ENCODE measurements around the gene SYTL2. TPM values are rescaled to one million over a fixed set of nuclear protein-coding genes. Genes with fewer than 3 reads are reported as not detected.

The SYTL2 gene
- total RNA-seq, 6 experiments from 2014 or later = 4.2 to 14.9 (median 8.7) TPM

DNA sequence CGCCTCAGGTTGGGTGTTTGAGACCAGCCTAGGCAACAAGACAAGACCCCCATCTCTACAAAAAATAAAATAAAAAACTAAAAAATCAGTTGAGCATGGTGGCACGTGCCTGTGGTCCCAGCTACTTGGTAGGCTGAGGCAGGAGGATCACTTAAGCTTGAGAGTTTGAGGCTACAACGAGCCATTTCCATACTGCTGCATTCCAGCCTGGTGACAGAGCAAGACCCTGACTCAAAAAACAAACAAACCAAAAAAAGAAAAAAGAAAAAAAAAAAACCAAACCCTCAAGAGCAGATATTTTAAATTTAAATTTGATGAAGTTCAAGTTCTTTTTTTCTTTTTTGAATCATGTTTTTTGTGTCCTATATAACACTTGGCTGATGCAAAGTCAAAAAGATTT lies 37.1 kb upstream of the SYTL2 start:
- intact Hi-C loops (cut with DNase I) = no loop called here
- Histone ChIP-seq H3K4me3 (no peak overlapping the region), H3K36me3 (no peaks in the 10 kb centered on the region), H3K27me3 (no peaks in the 10 kb centered on the region), H3K9me3 (no peaks in the 10 kb centered on the region), H3K27ac (no peak overlapping the region), H3K4me1 (no peaks in the 10 kb centered on the region)
- ATAC-seq (no peak), DNase-seq (no peak)
- 68% methylated on average over 3 of the region's 3 CpGs for WGBS (ENCODE audit: insufficient coverage, low coverage, low lambda C conversion rate, missing lambda C conversion rate)
- TF ChIP-seq, protein P1, sequence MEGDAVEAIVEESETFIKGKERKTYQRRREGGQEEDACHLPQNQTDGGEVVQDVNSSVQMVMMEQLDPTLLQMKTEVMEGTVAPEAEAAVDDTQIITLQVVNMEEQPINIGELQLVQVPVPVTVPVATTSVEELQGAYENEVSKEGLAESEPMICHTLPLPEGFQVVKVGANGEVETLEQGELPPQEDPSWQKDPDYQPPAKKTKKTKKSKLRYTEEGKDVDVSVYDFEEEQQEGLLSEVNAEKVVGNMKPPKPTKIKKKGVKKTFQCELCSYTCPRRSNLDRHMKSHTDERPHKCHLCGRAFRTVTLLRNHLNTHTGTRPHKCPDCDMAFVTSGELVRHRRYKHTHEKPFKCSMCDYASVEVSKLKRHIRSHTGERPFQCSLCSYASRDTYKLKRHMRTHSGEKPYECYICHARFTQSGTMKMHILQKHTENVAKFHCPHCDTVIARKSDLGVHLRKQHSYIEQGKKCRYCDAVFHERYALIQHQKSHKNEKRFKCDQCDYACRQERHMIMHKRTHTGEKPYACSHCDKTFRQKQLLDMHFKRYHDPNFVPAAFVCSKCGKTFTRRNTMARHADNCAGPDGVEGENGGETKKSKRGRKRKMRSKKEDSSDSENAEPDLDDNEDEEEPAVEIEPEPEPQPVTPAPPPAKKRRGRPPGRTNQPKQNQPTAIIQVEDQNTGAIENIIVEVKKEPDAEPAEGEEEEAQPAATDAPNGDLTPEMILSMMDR (IDR thresholded peaks at IDR 0.05) = no peak
- no peak for TF ChIP-seq POLR2A (IDR thresholded peaks at IDR 0.05)

DNA sequence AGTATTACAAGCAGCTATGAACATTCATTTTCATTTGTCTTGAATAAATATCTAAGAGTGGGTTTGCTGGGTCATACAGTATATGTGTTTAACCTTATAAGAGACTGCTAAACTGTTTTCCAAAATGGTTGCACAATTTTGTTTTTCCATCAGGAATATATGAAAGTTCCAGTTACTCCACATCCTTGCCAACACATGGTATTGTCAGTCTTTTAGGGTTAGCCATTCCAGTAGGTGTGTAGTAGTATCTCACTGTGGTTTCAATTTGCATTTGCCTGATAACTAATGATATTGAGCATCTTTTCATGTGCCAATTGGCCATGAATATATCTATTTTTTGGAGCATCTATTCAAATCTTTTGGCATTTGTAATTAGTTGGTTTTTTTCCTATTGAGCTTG lies 36.5 kb upstream of the SYTL2 start:
- no peak for TF ChIP-seq POLR2A (IDR thresholded peaks at IDR 0.05)
- TF ChIP-seq, protein P1 (IDR thresholded peaks at IDR 0.05) = no peak
- ATAC-seq (no peak), DNase-seq (no peak)
- Histone ChIP-seq H3K4me1 (no peaks in the 10 kb centered on the region), H3K27me3 (no peaks in the 10 kb centered on the region), H3K36me3 (no peaks in the 10 kb centered on the region), H3K9me3 (no peaks in the 10 kb centered on the region), H3K4me3 (no peak overlapping the region), H3K27ac (no peak overlapping the region)
- intact Hi-C loops (cut with DNase I) = no loop called here

DNA sequence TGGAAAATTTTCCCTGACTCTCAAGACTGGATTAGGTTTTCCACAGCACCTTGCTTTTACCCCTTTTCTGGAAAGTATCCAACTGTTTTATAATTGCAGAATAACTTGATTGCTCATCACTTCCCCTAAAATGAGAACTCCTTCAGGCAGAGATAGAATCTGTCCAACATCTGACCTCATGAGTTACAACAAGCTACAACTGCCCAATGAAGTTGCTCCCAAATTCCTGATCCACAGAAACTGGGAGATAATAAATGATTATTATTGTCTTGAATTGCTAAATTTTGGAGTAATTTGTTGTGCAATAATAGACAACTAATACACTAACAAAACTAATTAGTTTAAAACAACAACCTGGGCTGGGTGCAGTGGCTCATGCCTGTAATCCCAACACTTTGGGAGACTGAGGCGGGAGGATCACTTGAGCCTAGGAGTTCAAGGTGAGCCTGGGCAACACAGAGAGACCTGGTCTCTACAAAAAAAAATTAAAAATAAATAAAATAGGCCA lies 34.2 kb upstream of the SYTL2 start:
- Histone ChIP-seq H3K27me3 (no peaks in the 10 kb centered on the region), H3K27ac (no peak overlapping the region), H3K4me3 (no peak overlapping the region), H3K9me3 (no peaks in the 10 kb centered on the region), H3K36me3 (no peaks in the 10 kb centered on the region), H3K4me1 (no peaks in the 10 kb centered on the region)
- ATAC-seq = peak in 1 of 4 donors; percentile 13
- no peak for DNase-seq
- TF ChIP-seq, protein P1 (IDR thresholded peaks at IDR 0.05) = no peak
- no peak for TF ChIP-seq POLR2A (IDR thresholded peaks at IDR 0.05)
- WGBS (ENCODE audit: insufficient coverage, low coverage, low lambda C conversion rate, missing lambda C conversion rate) = 100% methylated on average over 1 of the region's 1 CpG
- intact Hi-C loops (cut with DNase I) = no loop called here

DNA sequence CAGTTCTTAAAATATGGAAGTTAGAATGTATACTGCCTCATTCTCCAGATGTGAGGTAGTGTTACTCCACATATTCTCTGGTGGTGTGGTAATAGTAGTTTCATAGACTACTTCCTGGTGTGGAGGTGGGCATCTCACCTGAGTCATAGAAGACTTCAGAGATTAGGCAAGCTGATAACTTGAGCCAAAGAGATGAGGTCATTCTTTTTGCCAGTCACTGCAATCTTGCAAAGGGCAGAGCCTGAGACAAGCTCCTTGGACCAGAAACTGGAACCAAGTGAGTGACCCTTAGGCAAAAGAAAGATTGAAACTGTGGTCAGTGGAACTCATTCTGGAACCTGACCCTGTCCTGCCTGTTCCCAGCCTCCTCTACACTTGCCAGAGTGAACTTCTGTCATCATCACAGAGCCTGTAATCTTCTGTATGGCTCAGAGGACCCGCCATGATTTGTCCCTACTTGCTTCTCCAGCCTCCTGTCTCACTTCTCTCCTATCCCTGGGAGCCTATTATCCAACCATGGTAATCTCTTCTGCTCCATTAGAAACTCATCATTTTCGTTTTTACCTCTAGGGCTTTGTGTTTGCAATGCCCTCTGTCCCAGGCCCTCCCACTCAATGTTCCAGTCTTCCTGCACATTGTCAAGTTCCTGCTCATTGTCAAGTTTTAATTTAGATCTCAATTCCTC lies 33.6 kb upstream of the SYTL2 start:
- H3K27ac ChIP-seq = no peak overlapping the region
- H3K4me1 ChIP-seq = no peaks in the 10 kb centered on the region
- H3K36me3 ChIP-seq = no peaks in the 10 kb centered on the region
- WGBS (ENCODE audit: insufficient coverage, low coverage, low lambda C conversion rate, missing lambda C conversion rate) = 65% methylated on average over 2 of the region's 2 CpGs
- intact Hi-C loops (cut with DNase I) = no loop called here
- H3K4me3 ChIP-seq = no peak overlapping the region
- no peak for DNase-seq
- no peaks in the 10 kb centered on the region for H3K27me3 ChIP-seq
- ATAC-seq = peak in 1 of 4 donors; percentile 96
- TF ChIP-seq POLR2A (IDR thresholded peaks at IDR 0.05) = no peak
- TF ChIP-seq, protein P1 (IDR thresholded peaks at IDR 0.05) = no peak
- H3K9me3 ChIP-seq = no peaks in the 10 kb centered on the region

All from right lobe of liver (tissue), 6 donors.